Ovary (tissue), 3 donors: ENCODE results near the gene SEBOX.

ENCODE experiments used
- EP300 ChIP-seq: sonication (generic); formaldehyde crosslinking; IDR thresholded peaks from one replicate; pipeline ENCODE4 v1.6.1; 2017; ENCODE audit warnings: antibody characterized with exemption
- POLR2A ChIP-seq: fragments of 450-650 bp; IDR thresholded peaks from one replicate; pipeline ENCODE4 v1.6.1; 2017; ENCODE audit warnings: antibody characterized with exemption, mild to moderate bottlenecking, moderate library complexity
- TF ChIP-seq, protein P1 (sequence below), 3 donors: fragments of 450-650 bp in 2 of 3; fragments of 200-600 bp in 1 of 3; IDR thresholded peaks; one replicate each; pipeline versions ENCODE4 v1.5.1 to v1.8.0; 2016 to 2022; ENCODE audit warnings: antibody characterized with exemption in 3 of 3, mild to moderate bottlenecking in 1 of 3
- donor health status: DM: no; HTN: no; CAD: no.

DNA sequence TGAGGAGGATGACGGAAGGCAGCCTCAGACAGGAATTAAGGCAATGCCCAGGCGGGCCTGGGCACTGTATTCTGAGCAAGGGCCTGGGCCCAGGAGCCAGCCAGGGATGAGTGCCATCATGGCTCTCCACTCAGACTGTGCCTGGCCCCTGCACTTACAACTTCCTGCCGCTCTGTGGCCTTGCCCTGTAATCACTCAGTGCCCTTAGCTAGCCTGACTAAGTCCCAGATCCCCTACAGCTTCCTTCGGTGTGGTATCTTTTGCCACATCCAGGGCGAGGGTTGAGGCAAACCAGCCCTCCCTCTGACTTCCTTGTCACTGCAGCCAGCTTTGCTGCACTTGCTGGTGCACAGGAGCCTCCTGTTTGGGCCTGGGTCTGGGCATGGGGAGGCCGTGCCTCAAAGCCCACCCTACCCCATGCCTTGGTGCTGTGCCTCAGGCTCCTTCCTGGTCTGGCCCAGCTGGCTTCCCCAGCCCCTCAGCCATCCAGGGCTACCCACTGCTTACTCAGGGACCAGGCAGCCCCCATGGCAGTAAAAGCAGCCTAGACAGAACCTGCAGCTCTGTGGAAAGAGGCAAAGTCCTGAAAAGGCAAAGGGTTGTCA lies 31.7 kb upstream of the SEBOX start:
- TF ChIP-seq, protein P1, sequence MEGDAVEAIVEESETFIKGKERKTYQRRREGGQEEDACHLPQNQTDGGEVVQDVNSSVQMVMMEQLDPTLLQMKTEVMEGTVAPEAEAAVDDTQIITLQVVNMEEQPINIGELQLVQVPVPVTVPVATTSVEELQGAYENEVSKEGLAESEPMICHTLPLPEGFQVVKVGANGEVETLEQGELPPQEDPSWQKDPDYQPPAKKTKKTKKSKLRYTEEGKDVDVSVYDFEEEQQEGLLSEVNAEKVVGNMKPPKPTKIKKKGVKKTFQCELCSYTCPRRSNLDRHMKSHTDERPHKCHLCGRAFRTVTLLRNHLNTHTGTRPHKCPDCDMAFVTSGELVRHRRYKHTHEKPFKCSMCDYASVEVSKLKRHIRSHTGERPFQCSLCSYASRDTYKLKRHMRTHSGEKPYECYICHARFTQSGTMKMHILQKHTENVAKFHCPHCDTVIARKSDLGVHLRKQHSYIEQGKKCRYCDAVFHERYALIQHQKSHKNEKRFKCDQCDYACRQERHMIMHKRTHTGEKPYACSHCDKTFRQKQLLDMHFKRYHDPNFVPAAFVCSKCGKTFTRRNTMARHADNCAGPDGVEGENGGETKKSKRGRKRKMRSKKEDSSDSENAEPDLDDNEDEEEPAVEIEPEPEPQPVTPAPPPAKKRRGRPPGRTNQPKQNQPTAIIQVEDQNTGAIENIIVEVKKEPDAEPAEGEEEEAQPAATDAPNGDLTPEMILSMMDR (IDR thresholded peaks at IDR 0.05): no peak
- TF ChIP-seq EP300 (no peak), POLR2A (no peak)
